Right cardiac atrium (tissue), 5 donors: ENCODE results near the gene TNFAIP8L1. TPM values are rescaled to one million over a fixed set of nuclear protein-coding genes. Genes with fewer than 3 reads are reported as not detected.

ENCODE experiments used
- ATAC-seq, 2 donors: fragments of 200-7000 bp; cut with Tn5 transposase; one replicate each; pipeline versions ENCODE4 v1.8.0 to v1.9.1; 2020; ENCODE audit warnings: moderate library complexity in 2 of 2, mild to moderate bottlenecking in 1 of 2
- DNase-seq, 3 donors: peaks; one replicate each; pipeline ENCODE4 v3.0.0-alpha.2; 2020
- H3K27ac ChIP-seq: one replicate; pipeline ENCODE4 v1.5.1; 2013; ENCODE audit warnings: mild to moderate bottlenecking, low read length, control low read depth, moderate library complexity
- H3K27me3 ChIP-seq: one replicate; pipeline ENCODE4 v1.6.1; 2013; ENCODE audit not compliant: control insufficient read depth, insufficient read depth
- H3K4me1 ChIP-seq: one replicate; pipeline ENCODE4 v1.6.1; 2013; ENCODE audit warnings: low read length; ENCODE audit not compliant: control insufficient read depth, insufficient read depth
- H3K4me3 ChIP-seq: one replicate; pipeline ENCODE4 v1.5.1; 2013; ENCODE audit warnings: low read length, control low read depth
- H3K9me3 ChIP-seq: one replicate; pipeline ENCODE4 v1.6.1; 2013; ENCODE audit warnings: low read length; ENCODE audit not compliant: control insufficient read depth
- WGBS: extraction: QIAGEN DNeasy Blood & Tissue Kit; methylation state at CpG from one replicate; pipeline ENCODE4 v1.1.7; 2013; 5-methylcytosine and 5-hydroxymethylcytosine counted together
- intact Hi-C, 4 donors: fragments of 100-400 bp; cut with DNase I; formaldehyde crosslinking; loops; one replicate each; pipeline versions ENCODE4 v1.11.0 to v1.14.0; 2022 to 2023
- polyA plus RNA-seq: library from polyadenylated mRNA; stranded (reverse); fragments of 200-250 nt; gene quantifications from one replicate; pipeline ENCODE4 v1.2.3, GENCODE V29; 2013
- total RNA-seq, 4 donors: library from RNA; stranded (reverse); fragmentation: NEBNext Ultra II Directional; extraction: Animal tissue kit (Norgen Biotek cat#: 25700); gene quantifications; one replicate each; pipeline ENCODE4 v1.2.1, GENCODE V29; 2021
- donor health status: healthy with polysubstance abuse.
- donor health status: DM: no; HTN: yes; CAD: no.
- donor health status: DM: no; HTN: no; CAD: no.
- donor health status: DM: no; HTN: yes; CAD: no; lungs with severe emphysema.
- donor health status: DM: yes; HTN: yes; CAD: no.

TNFAIP8L1 gene
- total and polyA plus RNA-seq, 5 donors: 2.8 to 6.0 (median 5.2) TPM

GRCh38 chr19:4650159-4650558 lies 10.8 kb downstream of the TNFAIP8L1 start:
- Histone ChIP-seq H3K4me3 (no peak overlapping the region), H3K9me3 (no peaks in the 10 kb centered on the region), H3K4me1 (no peaks in the 10 kb centered on the region), H3K27ac (no peak overlapping the region), H3K27me3 (no peaks in the 10 kb centered on the region)
- DNase-seq (peak in 1 of 3 donors; percentile 2), ATAC-seq (no peak)
- 69% methylated on average over 2 of the region's 2 CpGs for WGBS
- intact Hi-C loops: no loop called here

- DNase-seq: peak in 1 of 3 donors; percentile 41
- H3K4me1 ChIP-seq: no peaks in the 10 kb centered on the region
- intact Hi-C loops: no loop called here
- no peak overlapping the region for H3K4me3 ChIP-seq
- 95% methylated on average over 44 of the region's 44 CpGs for WGBS
- no peak for ATAC-seq
- no peaks in the 10 kb centered on the region for H3K27me3 ChIP-seq
- no peaks in the 10 kb centered on the region for H3K9me3 ChIP-seq
- H3K27ac ChIP-seq: no peak overlapping the region
Measured at GRCh38 chr19:4652075-4652474, 12.8 kb downstream of the TNFAIP8L1 start.

- WGBS: 76% methylated on average over 13 of the region's 13 CpGs
- H3K27me3 ChIP-seq: no peaks in the 10 kb centered on the region
- no peak overlapping the region for H3K27ac ChIP-seq
- DNase-seq: peak in 1 of 3 donors; percentile 18
- no peak for ATAC-seq
- intact Hi-C loops: no loop called here
- H3K4me1 ChIP-seq: no peaks in the 10 kb centered on the region
- H3K9me3 ChIP-seq: no peaks in the 10 kb centered on the region
- H3K4me3 ChIP-seq: no peak overlapping the region
Measured at GRCh38 chr19:4653793-4654436, 14.6 kb downstream of the TNFAIP8L1 start.

GRCh38 chr19:4654437-4655361 lies 15.4 kb downstream of the TNFAIP8L1 start:
- no peak for ATAC-seq
- intact Hi-C loops: no loop called here

GRCh38 chr19:4656102-4656501 lies 16.8 kb downstream of the TNFAIP8L1 start:
- H3K4me1 ChIP-seq: no peaks in the 10 kb centered on the region
- 75% methylated on average over 8 of the region's 8 CpGs for WGBS
- intact Hi-C loops: no loop called here
- H3K9me3 ChIP-seq: no peaks in the 10 kb centered on the region
- no peak overlapping the region for H3K27ac ChIP-seq
- peak in 1 of 3 donors; percentile 31 for DNase-seq
- ATAC-seq: no peak
- H3K27me3 ChIP-seq: no peaks in the 10 kb centered on the region
- no peak overlapping the region for H3K4me3 ChIP-seq

More at GRCh38 chr19:4654437-4655361, 15.4 kb downstream of the TNFAIP8L1 start:
- DNase-seq: peak in 1 of 3 donors; percentile 37
- no peaks in the 10 kb centered on the region for H3K9me3 ChIP-seq
- H3K4me3 ChIP-seq: no peak overlapping the region
- no peaks in the 10 kb centered on the region for H3K27me3 ChIP-seq
- 86% methylated on average over 27 of the region's 27 CpGs for WGBS
- H3K27ac ChIP-seq: no peak overlapping the region
- no peaks in the 10 kb centered on the region for H3K4me1 ChIP-seq

- Histone ChIP-seq H3K4me1 (no peaks in the 10 kb centered on the region), H3K9me3 (no peaks in the 10 kb centered on the region), H3K4me3 (no peak overlapping the region), H3K27ac (no peak overlapping the region), H3K27me3 (no peaks in the 10 kb centered on the region)
- intact Hi-C loops: no loop called here
- ATAC-seq (no peak), DNase-seq (no peak)
- 75% methylated on average over 14 of the region's 14 CpGs for WGBS
Measured at GRCh38 chr19:4657262-4657661, 17.9 kb downstream of the TNFAIP8L1 start.

GRCh38 chr19:4657835-4658234 lies 18.5 kb downstream of the TNFAIP8L1 start:
- no peak overlapping the region for H3K4me3 ChIP-seq
- no peak overlapping the region for H3K27ac ChIP-seq
- 95% methylated on average over 8 of the region's 8 CpGs for WGBS
- DNase-seq (no peak), ATAC-seq (no peak)
- H3K4me1 ChIP-seq: no peaks in the 10 kb centered on the region
- no peaks in the 10 kb centered on the region for H3K27me3 ChIP-seq
- intact Hi-C loops: no loop called here
- no peaks in the 10 kb centered on the region for H3K9me3 ChIP-seq

- Histone ChIP-seq H3K9me3 (no peaks in the 10 kb centered on the region), H3K4me3 (no peak overlapping the region), H3K27me3 (no peaks in the 10 kb centered on the region), H3K4me1 (no peaks in the 10 kb centered on the region), H3K27ac (no peak overlapping the region)
- intact Hi-C loops: no loop called here
- 85% methylated on average over 15 of the region's 15 CpGs for WGBS
- no peak for DNase-seq
- peak; percentile 36 to 43 for ATAC-seq
Measured at GRCh38 chr19:4660181-4660791, 21.0 kb downstream of the TNFAIP8L1 start.

GRCh38 chr19:4660993-4661392 lies 21.7 kb downstream of the TNFAIP8L1 start:
- H3K4me1 ChIP-seq: no peaks in the 10 kb centered on the region
- H3K9me3 ChIP-seq: no peaks in the 10 kb centered on the region
- no peak overlapping the region for H3K27ac ChIP-seq
- H3K27me3 ChIP-seq: no peaks in the 10 kb centered on the region
- DNase-seq (no peak), ATAC-seq (peak in 1 of 2 donors; percentile 4)
- H3K4me3 ChIP-seq: no peak overlapping the region
- intact Hi-C loops: no loop called here
- WGBS: 83% methylated on average over 4 of the region's 4 CpGs

GRCh38 chr19:4662020-4662695 lies 22.8 kb downstream of the TNFAIP8L1 start:
- intact Hi-C loops: no loop called here
- no peak overlapping the region for H3K27ac ChIP-seq
- H3K27me3 ChIP-seq: no peaks in the 10 kb centered on the region
- WGBS: 84% methylated on average over 20 of the region's 20 CpGs
- H3K4me3 ChIP-seq: no peak overlapping the region
- H3K4me1 ChIP-seq: no peaks in the 10 kb centered on the region
- DNase-seq (no peak), ATAC-seq (no peak)
- H3K9me3 ChIP-seq: no peaks in the 10 kb centered on the region
